ENCODE results near the gene KCNK4.
A peak's percentile ranks its signal among the peaks of the same experiment; 100 is the strongest.

Gene KCNK4

GRCh38 chr11:64276653-64277431 is 14.3 kb upstream of the KCNK4 start:
- Mint-ChIP-seq H3K9me3 (no peaks in the 10 kb centered on the region), H3K4me3 (no peak overlapping the region), H3K27ac (no peak overlapping the region), H3K27me3 (no peaks in the 10 kb centered on the region), H3K4me1 (no peaks in the 10 kb centered on the region), H3K36me3 (peaks cover 2% of the 10 kb centered on the region)

GRCh38 chr11:64278576-64279190 is 12.4 kb upstream of the KCNK4 start:
- peak overlapping the region; percentile 21 for H3K27ac Mint-ChIP-seq
- H3K9me3 Mint-ChIP-seq = no peaks in the 10 kb centered on the region
- H3K27me3 Mint-ChIP-seq = no peaks in the 10 kb centered on the region
- H3K4me1 Mint-ChIP-seq = peaks cover 8% of the 10 kb centered on the region
- H3K36me3 Mint-ChIP-seq = peaks cover 2% of the 10 kb centered on the region
- H3K4me3 Mint-ChIP-seq = no peak overlapping the region

GRCh38 chr11:64281957-64282770 is 8.9 kb upstream of the KCNK4 start:
- peaks cover 2% of the 10 kb centered on the region for H3K36me3 Mint-ChIP-seq
- H3K27ac Mint-ChIP-seq = no peak overlapping the region
- peaks cover 20% of the 10 kb centered on the region for H3K4me1 Mint-ChIP-seq
- no peak overlapping the region for H3K4me3 Mint-ChIP-seq
- no peaks in the 10 kb centered on the region for H3K27me3 Mint-ChIP-seq
- H3K9me3 Mint-ChIP-seq = no peaks in the 10 kb centered on the region

- Mint-ChIP-seq H3K9me3 (no peaks in the 10 kb centered on the region), H3K36me3 (peaks cover 2% of the 10 kb centered on the region), H3K4me1 (peaks cover 20% of the 10 kb centered on the region), H3K27ac (no peak overlapping the region), H3K4me3 (peak overlapping the region; percentile 19), H3K27me3 (no peaks in the 10 kb centered on the region)
These were observed 8.0 kb upstream of the KCNK4 start for GRCh38 chr11:64283092-64283491.

- H3K4me3 Mint-ChIP-seq = peak within 1 kb of the TSS; percentile 88
- no peaks in the 10 kb centered on the region for H3K9me3 Mint-ChIP-seq
- H3K36me3 Mint-ChIP-seq = no peaks in the 10 kb centered on the region
- peaks cover 20% of the 10 kb centered on the region for H3K4me1 Mint-ChIP-seq
- H3K27me3 Mint-ChIP-seq = no peaks in the 10 kb centered on the region
- peak within 1 kb of the TSS; percentile 96 for H3K27ac Mint-ChIP-seq
These were observed 6.8 kb upstream of the KCNK4 start, which contains the start of gene BAD for GRCh38 chr11:64284048-64284961. TSS of gene BAD (minus strand) at chr11:64284665. CDS start at chr11:64284368, 297 bp downstream.

- Mint-ChIP-seq H3K27me3 (no peaks in the 10 kb centered on the region), H3K27ac (peak within 1 kb of the TSS; percentile 96), H3K36me3 (no peaks in the 10 kb centered on the region), H3K4me1 (peaks cover 20% of the 10 kb centered on the region), H3K4me3 (peak within 1 kb of the TSS; percentile 88), H3K9me3 (no peaks in the 10 kb centered on the region)
These were observed 5.9 kb upstream of the KCNK4 start, which contains the start of gene GPR137 for GRCh38 chr11:64284962-64285884. TSS of gene GPR137 (plus strand) at chr11:64285848. CDS start at chr11:64286525, 677 bp downstream.

- Mint-ChIP-seq H3K9me3 (no peaks in the 10 kb centered on the region), H3K4me3 (peak overlapping the region; percentile 88), H3K27ac (no peak overlapping the region), H3K27me3 (peaks cover 5% of the 10 kb centered on the region), H3K4me1 (peaks cover 24% of the 10 kb centered on the region), H3K36me3 (peaks cover 2% of the 10 kb centered on the region)
These were observed 5.0 kb upstream of the KCNK4 start for GRCh38 chr11:64285885-64286800.

- Mint-ChIP-seq H3K4me3 (peak overlapping the region; percentile 84), H3K9me3 (no peaks in the 10 kb centered on the region), H3K4me1 (peaks cover 24% of the 10 kb centered on the region), H3K27ac (no peak overlapping the region), H3K27me3 (peaks cover 5% of the 10 kb centered on the region), H3K36me3 (peaks cover 2% of the 10 kb centered on the region)
These were observed 4.3 kb upstream of the KCNK4 start for GRCh38 chr11:64286801-64287159.

GRCh38 chr11:64287676-64288352 is 3.3 kb upstream of the KCNK4 start:
- Mint-ChIP-seq H3K36me3 (peaks cover 2% of the 10 kb centered on the region), H3K4me3 (peak overlapping the region; percentile 39), H3K4me1 (peaks cover 23% of the 10 kb centered on the region), H3K27ac (no peak overlapping the region), H3K9me3 (no peaks in the 10 kb centered on the region), H3K27me3 (peaks cover 7% of the 10 kb centered on the region)

- peaks cover 18% of the 10 kb centered on the region for H3K4me1 Mint-ChIP-seq
- H3K36me3 Mint-ChIP-seq = peaks cover 2% of the 10 kb centered on the region
- no peak overlapping the region for H3K27ac Mint-ChIP-seq
- H3K27me3 Mint-ChIP-seq = peaks cover 10% of the 10 kb centered on the region
- H3K4me3 Mint-ChIP-seq = no peak overlapping the region
- no peaks in the 10 kb centered on the region for H3K9me3 Mint-ChIP-seq
These were observed 2.8 kb upstream of the KCNK4 start for GRCh38 chr11:64288353-64288750.

GRCh38 chr11:64289002-64289564 is 2.0 kb upstream of the KCNK4 start:
- peaks cover 13% of the 10 kb centered on the region for H3K4me1 Mint-ChIP-seq
- no peak overlapping the region for H3K4me3 Mint-ChIP-seq
- H3K27ac Mint-ChIP-seq = peak overlapping the region; percentile 35

GRCh38 chr11:64290352-64291261 is 495 bp upstream of the KCNK4 start:
- no peaks in the 10 kb centered on the region for H3K9me3 Mint-ChIP-seq
- H3K27me3 Mint-ChIP-seq = peaks cover 21% of the 10 kb centered on the region
- H3K4me3 Mint-ChIP-seq = peak overlapping the region; percentile 77
- H3K36me3 Mint-ChIP-seq = peaks cover 2% of the 10 kb centered on the region
- peak overlapping the region; percentile 30 for H3K27ac Mint-ChIP-seq
- H3K4me1 Mint-ChIP-seq = peaks cover 13% of the 10 kb centered on the region

More at GRCh38 chr11:64289002-64289564, 2.0 kb upstream of the KCNK4 start:
- no peaks in the 10 kb centered on the region for H3K9me3 Mint-ChIP-seq
- peaks cover 2% of the 10 kb centered on the region for H3K36me3 Mint-ChIP-seq
- peaks cover 15% of the 10 kb centered on the region for H3K27me3 Mint-ChIP-seq
